SU-DHL-6 (cell line): Measurements from ENCODE around the gene LRRC47.
"Not testable (repeated sequence)": the region's sequence is repeated elsewhere in the genome, so short reads cannot be mapped to it uniquely, and the experiment has no call there.

Source experiments
- H2AFZ ChIP-seq: fragments of 200-600 bp; sonication (generic); 2 replicates; pipeline ENCODE4 v1.6.1; 2014; ENCODE audit warnings: low read depth, mild to moderate bottlenecking, moderate library complexity, mixed read lengths, antibody characterized with exemption, low read length; ENCODE audit not compliant: severe bottlenecking
- H3F3A ChIP-seq: fragments of 200-600 bp; shearing (Covaris generic); 2 replicates; pipeline ENCODE4 v1.6.0; 2016; ENCODE audit warnings: antibody characterized with exemption, mild to moderate bottlenecking; ENCODE audit not compliant: insufficient read depth
- H3K27ac ChIP-seq: fragments of 200-600 bp; sonication (generic); 2 replicates; pipeline ENCODE4 v1.5.1; 2016; ENCODE audit warnings: low read depth, mild to moderate bottlenecking, low read length, moderate library complexity, mixed read lengths
- H3K27me3 ChIP-seq: fragments of 200-600 bp; sonication (generic), shearing (Covaris generic); 2 replicates; pipeline ENCODE4 v1.6.0; 2014; ENCODE audit warnings: mild to moderate bottlenecking, low read length
- H3K36me3 ChIP-seq: fragments of 200-600 bp; sonication (generic); 2 replicates; pipeline ENCODE4 v1.6.1; 2014; ENCODE audit warnings: mild to moderate bottlenecking, low read length, mixed read lengths
- H3K4me2 ChIP-seq: fragments of 300-600, 200-600 bp; shearing (Covaris generic), sonication (generic); 2 replicates; pipeline ENCODE4 v1.6.0; 2014; ENCODE audit warnings: low read length, low read depth, mild to moderate bottlenecking; ENCODE audit not compliant: poor library complexity, severe bottlenecking
- H3K4me3 ChIP-seq: fragments of 200-600 bp; sonication (generic); 2 replicates; pipeline ENCODE4 v1.5.1; 2014; ENCODE audit warnings: antibody characterized with exemption, low read length, mild to moderate bottlenecking, mixed read lengths; ENCODE audit not compliant: insufficient read depth, poor library complexity, severe bottlenecking
- H3K79me2 ChIP-seq: fragments of 200-600 bp; sonication (generic); 2 replicates; pipeline ENCODE4 v1.6.1; 2014; ENCODE audit warnings: mild to moderate bottlenecking, low read length, moderate library complexity; ENCODE audit not compliant: insufficient read depth
- H3K9ac ChIP-seq: fragments of 200-600 bp; sonication (generic); 2 replicates; pipeline ENCODE4 v1.7.0; 2014; ENCODE audit warnings: mild to moderate bottlenecking, low read length
- H3K9me2 ChIP-seq: fragments of 200-600 bp; sonication (generic); replicated peaks from 2 replicates; pipeline ENCODE4 v1.6.1; 2014; ENCODE audit warnings: low read length; ENCODE audit not compliant: insufficient read depth
- H3K9me3 ChIP-seq: fragments of 200-600 bp; sonication (generic); 2 replicates; pipeline ENCODE4 v1.6.1; 2014; ENCODE audit warnings: low read length, mixed read lengths; ENCODE audit not compliant: insufficient read depth
- H4K20me1 ChIP-seq: fragments of 200-600 bp; sonication (generic); 2 replicates; pipeline ENCODE4 v1.6.1; 2014; ENCODE audit warnings: low read depth, mild to moderate bottlenecking, antibody characterized with exemption, low read length, moderate library complexity, mixed read lengths
- EZH2phosphoT487 ChIP-seq: fragments of 200-600 bp; sonication (generic), shearing (Covaris generic); conservative IDR thresholded peaks from 2 replicates; pipeline ENCODE4 v1.6.1; 2018; ENCODE audit warnings: mild to moderate bottlenecking, antibody characterized with exemption, low read length, moderate library complexity, mixed read lengths
- TF ChIP-seq, protein P1 (sequence below): fragments of 200-600 bp; sonication (generic); IDR thresholded peaks from one replicate; pipeline ENCODE4 v1.5.1; 2017; ENCODE audit warnings: antibody characterized with exemption, mild to moderate bottlenecking, low read length, moderate library complexity; ENCODE audit not compliant: insufficient read depth, poor library complexity, severe bottlenecking

Gene LRRC47

DNA sequence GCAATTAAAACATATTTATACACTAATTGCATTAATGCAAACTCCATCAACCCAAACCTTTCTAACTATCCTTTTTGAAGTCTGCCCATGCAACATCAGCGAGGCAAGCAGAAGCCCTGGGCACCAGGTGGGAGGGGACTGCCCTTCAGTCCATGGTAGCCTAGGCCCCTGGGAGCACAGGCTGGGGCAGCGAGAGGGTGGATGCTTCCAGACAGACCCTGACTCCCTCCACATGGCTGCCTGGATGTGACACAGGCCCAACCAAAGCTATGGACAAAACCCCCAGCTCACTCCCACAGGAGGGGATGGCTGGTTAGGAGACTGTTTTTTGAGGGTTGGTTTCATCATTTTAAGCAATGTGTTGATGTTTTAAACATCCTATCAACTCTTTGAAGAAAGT is 17.8 kb upstream of the LRRC47 start:
- Histone ChIP-seq H3K9ac (no peak overlapping the region), H3K27me3 (no peaks in the 10 kb centered on the region)

DNA sequence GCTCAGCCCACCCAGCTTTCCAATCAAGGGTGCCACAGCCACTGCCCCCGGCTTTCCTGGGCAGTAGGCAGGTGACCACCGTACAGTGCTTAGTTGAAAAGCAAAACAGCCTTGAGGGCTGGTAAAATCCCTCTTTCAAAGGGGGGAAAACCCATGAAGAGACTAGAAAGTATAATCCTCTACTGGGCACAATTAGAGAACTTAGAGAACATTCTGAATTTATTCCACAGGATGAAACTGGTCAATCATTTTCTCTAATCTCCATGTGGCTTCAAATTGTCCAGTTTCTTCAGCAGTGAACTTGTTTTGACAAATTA is 15.3 kb upstream of the LRRC47 start:
- no peak overlapping the region for H3K4me2 ChIP-seq
- H4K20me1 ChIP-seq, result no peaks in the 10 kb centered on the region
- no peaks in the 10 kb centered on the region for H3K9me2 ChIP-seq
- H3K27me3 ChIP-seq, result no peaks in the 10 kb centered on the region
- H3K27ac ChIP-seq, result no peak overlapping the region
- H3K79me2 ChIP-seq, result no peaks in the 10 kb centered on the region
- H3F3A ChIP-seq, result no peaks in the 10 kb centered on the region
- H2AFZ ChIP-seq, result no peak overlapping the region
- no peak overlapping the region for H3K9ac ChIP-seq
- no peaks in the 10 kb centered on the region for H3K36me3 ChIP-seq
- TF ChIP-seq, protein P1, sequence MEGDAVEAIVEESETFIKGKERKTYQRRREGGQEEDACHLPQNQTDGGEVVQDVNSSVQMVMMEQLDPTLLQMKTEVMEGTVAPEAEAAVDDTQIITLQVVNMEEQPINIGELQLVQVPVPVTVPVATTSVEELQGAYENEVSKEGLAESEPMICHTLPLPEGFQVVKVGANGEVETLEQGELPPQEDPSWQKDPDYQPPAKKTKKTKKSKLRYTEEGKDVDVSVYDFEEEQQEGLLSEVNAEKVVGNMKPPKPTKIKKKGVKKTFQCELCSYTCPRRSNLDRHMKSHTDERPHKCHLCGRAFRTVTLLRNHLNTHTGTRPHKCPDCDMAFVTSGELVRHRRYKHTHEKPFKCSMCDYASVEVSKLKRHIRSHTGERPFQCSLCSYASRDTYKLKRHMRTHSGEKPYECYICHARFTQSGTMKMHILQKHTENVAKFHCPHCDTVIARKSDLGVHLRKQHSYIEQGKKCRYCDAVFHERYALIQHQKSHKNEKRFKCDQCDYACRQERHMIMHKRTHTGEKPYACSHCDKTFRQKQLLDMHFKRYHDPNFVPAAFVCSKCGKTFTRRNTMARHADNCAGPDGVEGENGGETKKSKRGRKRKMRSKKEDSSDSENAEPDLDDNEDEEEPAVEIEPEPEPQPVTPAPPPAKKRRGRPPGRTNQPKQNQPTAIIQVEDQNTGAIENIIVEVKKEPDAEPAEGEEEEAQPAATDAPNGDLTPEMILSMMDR, result no peak
- TF ChIP-seq EZH2phosphoT487, result no peak
- H3K9me3 ChIP-seq, result no peaks in the 10 kb centered on the region
- no peak overlapping the region for H3K4me3 ChIP-seq

More for the DNA sequence above, 17.8 kb upstream of the LRRC47 start:
- Histone ChIP-seq H3K79me2 (no peaks in the 10 kb centered on the region), H3K9me3 (no peaks in the 10 kb centered on the region), H3K27ac (no peak overlapping the region), H3K36me3 (no peaks in the 10 kb centered on the region), H2AFZ (no peak overlapping the region), H3K4me3 (no peak overlapping the region), H3F3A (no peaks in the 10 kb centered on the region), H3K4me2 (no peak overlapping the region), H3K9me2 (no peaks in the 10 kb centered on the region), H4K20me1 (no peaks in the 10 kb centered on the region)
- TF ChIP-seq, protein P1, result no peak
- TF ChIP-seq EZH2phosphoT487, result no peak

DNA sequence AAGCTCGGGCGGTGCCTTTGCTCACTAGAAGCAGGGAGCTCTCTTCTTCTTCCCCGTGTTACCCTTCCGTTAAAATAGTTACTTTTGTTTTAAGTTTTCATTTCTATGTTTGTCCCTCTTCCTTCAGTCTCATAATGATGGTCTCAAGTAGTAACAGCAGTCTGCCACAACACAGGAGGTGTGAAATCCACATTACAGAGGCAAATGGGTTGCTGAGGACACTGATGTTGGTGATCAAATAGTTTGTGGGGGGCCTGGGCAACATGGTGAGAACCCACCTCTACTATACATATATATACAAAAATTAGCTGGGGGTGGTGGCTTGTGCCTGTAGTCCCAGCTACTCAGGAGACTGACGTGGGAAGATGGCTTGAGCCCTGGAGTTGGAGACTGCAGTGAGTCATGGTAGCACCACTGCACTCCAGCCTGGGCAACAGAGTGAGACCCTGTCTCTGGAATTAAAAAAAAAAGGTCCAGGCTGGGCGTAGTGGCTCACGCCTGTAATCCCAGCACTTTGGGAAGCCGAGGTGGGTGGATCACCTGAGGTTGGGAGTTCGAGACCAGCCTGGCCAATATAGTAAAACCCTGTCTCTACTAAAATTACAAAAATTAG is 14.0 kb upstream of the LRRC47 start:
- H3K79me2 ChIP-seq, H3K4me2 ChIP-seq: not testable (repeated sequence)

DNA sequence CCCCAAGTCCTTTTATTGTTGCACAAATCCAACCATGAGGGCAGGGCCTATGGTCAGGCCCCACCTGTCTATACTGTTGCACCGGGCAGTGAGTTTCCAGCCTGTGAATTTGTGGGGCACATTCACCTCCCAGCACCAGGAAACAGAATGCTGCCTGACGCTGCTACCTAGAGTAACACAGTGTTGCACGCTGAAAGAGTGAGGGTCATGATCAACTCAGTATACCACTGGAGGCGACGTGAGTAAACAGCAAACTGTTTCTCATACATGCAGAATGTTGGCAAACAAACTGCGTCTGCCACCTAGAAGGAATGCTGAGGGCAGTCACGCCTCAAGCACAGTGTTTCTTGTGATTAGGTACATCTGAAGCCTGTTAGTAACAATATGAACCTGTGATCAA is 13.4 kb upstream of the LRRC47 start:
- no peak overlapping the region for H3K27ac ChIP-seq
- H3K36me3 ChIP-seq, result no peaks in the 10 kb centered on the region
- no peaks in the 10 kb centered on the region for H3K9me3 ChIP-seq
- H2AFZ ChIP-seq, result no peak overlapping the region
- H3K4me2 ChIP-seq, result no peak overlapping the region
- no peak overlapping the region for H3K4me3 ChIP-seq
- H4K20me1 ChIP-seq, result no peaks in the 10 kb centered on the region
- H3K27me3 ChIP-seq, result no peaks in the 10 kb centered on the region
- H3K9ac ChIP-seq, result no peak overlapping the region
- no peaks in the 10 kb centered on the region for H3F3A ChIP-seq
- no peaks in the 10 kb centered on the region for H3K79me2 ChIP-seq
- TF ChIP-seq, protein P1, result no peak
- TF ChIP-seq EZH2phosphoT487, result no peak
- H3K9me2 ChIP-seq, result no peaks in the 10 kb centered on the region

More for the DNA sequence above, 14.0 kb upstream of the LRRC47 start:
- not testable (repeated sequence) for H4K20me1 ChIP-seq, H3K27me3 ChIP-seq, H3F3A ChIP-seq, H3K36me3 ChIP-seq, H3K9me3 ChIP-seq, H2AFZ ChIP-seq, H3K9ac ChIP-seq, H3K27ac ChIP-seq, H3K4me3 ChIP-seq, H3K9me2 ChIP-seq
